Measurements from ENCODE around the gene CALHM4.
"Not testable (repeated sequence)": the region's sequence is repeated elsewhere in the genome, so short reads cannot be mapped to it uniquely, and the experiment has no call there.

Gene CALHM4

DNA sequence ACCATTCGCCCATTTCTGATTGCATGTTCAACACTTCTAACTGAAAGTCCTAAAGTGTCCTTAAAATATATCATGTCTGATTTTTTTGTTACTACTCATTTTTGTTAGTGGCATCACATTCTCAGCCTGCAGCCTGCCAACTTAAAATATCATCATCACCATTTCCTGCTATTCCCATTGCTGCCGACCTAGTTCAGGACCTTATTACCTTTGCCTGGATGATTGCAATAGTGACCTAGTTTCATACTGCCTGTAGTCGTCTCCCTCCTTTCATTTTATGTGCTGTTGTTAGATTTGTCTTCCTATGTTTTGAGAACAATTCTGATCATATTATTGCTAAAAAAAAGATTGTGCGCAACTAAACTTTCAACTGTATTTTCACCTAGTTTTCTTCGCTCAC, 23.9 kb downstream of the CALHM4 start:
- no peak for DNase-seq (ENCODE audit: low spot score)

DNA sequence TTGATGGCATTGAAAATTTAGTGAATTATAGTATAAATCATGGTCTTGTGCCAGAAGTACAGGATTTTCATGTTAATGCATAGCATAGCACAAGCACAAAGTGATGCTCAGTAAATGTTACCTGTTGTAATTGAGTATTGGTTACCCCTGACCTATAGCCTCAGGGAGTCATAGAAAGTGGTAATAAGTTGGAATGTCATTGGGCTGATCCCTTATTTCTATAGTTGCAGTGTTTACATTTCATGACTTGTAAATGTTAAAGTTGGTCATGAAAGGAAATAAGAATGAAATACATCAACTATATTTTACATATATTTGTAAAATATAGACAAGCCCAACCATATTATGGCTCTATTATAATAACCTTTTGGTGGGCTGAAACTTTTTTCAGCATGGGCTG, 24.8 kb downstream of the CALHM4 start:
- DNase-seq (ENCODE audit: low spot score) = no peak

DNA sequence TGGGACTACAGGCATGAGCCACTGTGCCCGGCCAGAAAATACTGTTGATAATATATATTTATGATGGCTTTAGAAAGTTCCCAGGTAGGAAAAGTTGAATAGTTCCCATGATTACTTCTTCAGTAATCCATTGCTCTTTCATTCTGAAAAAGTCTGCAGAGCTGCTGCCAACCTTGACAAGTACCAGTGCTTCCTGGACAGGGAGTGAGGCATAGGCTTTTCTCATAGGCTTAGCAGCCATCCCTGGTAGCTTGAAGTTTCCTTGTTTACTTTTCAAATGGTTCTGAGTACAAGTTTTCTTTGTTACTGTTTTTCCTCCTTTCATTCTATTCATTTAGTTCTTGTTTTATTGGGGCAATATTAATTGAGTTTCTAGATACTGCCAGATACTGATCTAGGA, 25.6 kb downstream of the CALHM4 start:
- DNase-seq (ENCODE audit: low spot score) = no peak

DNA sequence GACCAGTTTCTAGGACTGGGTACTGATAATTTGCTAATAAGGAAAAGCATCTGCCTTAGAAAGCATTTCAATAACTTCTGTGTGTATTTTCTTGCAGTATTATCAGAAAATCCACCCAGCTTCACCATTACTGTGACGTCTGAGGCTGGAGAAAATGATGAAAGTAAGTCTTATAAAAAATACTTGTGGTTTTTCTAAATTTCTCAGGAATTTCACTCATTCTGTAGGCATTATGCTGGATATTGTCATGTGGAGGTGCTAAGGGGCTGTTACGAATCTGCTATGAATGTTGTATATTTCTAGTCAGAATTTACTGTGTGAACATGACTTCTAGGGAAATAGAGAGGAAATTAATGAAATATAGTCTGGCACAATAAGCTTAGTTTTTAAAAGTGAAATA, 26.6 kb downstream of the CALHM4 start:
- no peak for DNase-seq (ENCODE audit: low spot score)

DNA sequence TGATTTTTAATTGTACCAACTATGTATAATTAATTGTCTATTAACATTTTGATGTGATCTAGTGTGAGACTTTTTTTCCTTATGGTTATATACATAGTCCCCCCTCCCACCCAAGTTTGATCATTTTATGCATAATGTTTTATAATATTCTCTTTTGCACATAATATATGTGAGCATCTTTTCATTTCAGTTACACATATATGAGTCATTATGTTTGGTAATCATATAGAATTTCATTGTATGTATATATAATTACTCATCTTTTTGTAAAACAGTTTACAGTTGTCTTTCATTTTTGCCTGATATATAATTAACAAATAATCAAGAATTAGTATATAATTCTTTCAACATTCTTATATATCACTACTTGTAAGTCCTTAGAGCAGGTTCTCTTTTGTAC, 32.7 kb downstream of the CALHM4 start:
- no peak for DNase-seq (ENCODE audit: low spot score)

DNA sequence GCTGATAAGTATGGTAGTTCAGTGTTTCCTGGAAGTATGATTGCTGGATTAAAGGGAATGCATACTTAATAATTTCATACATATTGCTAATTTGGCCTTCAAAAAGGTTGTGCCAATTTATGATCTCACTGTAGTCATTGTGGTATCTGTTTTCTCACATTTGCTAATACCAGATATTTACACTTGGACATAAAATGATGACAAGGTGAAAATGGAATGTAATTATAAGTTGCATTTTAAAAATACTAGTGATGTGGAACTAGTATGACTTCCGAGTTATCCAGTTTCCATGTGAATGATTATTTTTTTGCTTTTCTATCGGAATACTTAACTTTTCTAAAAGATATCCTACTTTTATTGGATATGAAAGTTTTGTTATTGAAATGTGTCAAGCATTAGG, 33.2 kb downstream of the CALHM4 start:
- no peak for DNase-seq (ENCODE audit: low spot score)

DNA sequence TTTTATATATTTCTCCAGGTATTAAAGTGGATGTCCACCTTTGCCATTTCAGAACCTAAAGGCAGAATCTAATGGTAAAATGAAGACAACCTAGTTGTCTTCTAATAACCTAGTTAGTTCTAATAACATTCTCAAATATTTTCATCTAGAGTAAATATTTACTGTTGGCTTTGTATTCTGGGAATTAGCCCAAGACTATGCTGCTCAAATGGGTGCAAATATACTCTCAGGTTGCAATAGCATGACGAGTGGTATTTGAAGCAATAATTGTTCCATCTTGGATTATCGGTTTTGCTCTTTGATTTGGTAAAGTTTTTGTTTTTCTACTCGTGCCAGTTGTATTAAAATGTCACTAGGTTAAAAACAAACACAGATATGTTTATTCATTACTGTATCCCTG, 41.7 kb downstream of the CALHM4 start:
- no peak for DNase-seq (ENCODE audit: low spot score)

DNA sequence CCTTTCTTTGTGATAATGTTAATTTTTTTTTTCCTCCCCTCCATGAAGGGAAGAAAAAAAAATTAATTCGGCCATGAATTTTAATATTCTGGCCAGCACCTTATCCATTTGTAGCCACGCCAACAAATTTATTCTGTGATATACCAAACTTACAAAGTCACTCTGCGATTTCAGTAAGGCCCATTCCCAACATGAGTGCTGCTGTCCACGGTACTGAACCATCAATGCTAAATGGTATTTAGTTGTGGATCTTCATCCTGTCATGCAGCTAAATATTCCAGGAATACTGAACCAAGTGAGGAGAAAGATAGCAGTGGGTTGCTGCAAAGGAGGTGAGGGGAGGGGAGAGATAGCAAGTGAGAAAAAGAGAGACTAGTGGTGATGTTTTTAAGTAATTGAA, 43.3 kb downstream of the CALHM4 start:
- DNase-seq (ENCODE audit: low spot score) = no peak

DNA sequence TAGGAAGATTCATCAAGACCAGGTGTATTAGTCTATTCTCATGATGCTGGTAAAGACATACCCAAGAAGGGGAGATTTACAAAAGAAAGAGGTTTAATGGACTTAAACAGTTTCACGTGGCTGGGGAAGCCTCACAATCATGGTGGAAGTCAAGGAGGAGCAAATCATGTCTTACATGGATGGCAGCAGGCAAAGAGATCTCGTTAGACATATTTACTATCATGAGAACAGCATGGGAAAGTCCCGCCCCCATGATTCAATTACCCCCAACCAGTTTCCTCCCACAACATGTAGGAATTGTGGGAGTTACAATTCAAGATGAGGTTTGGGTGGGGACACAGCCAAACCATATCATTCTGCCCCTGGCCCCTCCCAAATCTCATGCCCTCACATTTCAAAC, 50.4 kb downstream of the CALHM4 start:
- not testable (repeated sequence) for DNase-seq (ENCODE audit: low spot score)

DNA sequence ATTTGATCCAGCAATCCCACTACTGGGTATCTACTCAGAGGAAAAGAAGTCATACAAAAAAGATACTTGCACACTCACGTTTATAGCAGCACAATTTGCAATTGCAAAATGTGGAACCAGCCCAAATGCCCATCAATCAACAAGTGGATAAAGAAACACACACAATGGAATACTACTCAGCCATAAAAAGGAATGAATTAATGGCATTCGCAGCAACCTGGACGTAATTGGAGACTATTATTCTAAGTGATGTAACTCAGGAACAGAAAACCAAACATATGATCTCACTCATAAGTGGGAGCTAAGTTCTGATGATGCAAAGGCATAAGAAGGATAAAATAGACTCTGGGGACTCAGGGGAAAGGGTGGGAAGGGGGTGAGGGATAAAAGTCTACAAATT, 51.3 kb downstream of the CALHM4 start:
- DNase-seq (ENCODE audit: low spot score) = not testable (repeated sequence)

DNA sequence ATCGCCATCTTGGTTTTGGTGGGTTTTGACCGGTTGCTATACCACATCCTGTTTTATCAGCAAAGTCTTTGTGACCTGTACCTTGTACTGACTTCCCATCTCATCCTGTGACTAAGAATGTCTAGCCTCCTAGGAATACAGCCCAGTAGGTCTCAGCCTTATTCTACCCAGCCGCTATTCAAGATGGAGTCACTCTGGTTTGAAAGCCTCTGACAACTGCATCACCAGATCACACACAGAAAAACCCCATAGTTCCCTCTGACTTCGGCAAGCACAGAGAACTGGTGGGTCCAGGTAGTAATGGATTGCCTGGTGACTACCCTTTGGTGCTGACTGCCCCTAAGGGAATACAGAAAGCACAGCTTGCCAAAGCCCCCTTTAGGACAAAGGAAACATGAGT, 52.4 kb downstream of the CALHM4 start:
- no peak for DNase-seq (ENCODE audit: low spot score)

All from kidney tubule cell (primary cell).